HepG2 (cell line): ENCODE data around the gene TDG. TPM values are rescaled to one million over a fixed set of nuclear protein-coding genes. Genes with fewer than 3 reads are reported as not detected.

ENCODE experiments used
- ATF5 ChIP-seq: sonication (generic); formaldehyde crosslinking; IDR thresholded peaks from 2 replicates; pipeline ENCODE4 v1.4.0; 2020; ENCODE audit warnings: mild to moderate bottlenecking, low read depth, missing genetic modification reagents
- ATM ChIP-seq: fragments of 450-650 bp; IDR thresholded peaks from 2 replicates; pipeline ENCODE4 v1.7.1; 2017; ENCODE audit warnings: mild to moderate bottlenecking, borderline replicate concordance
- CBFB ChIP-seq: sonication (generic); formaldehyde crosslinking; IDR thresholded peaks from 2 replicates; pipeline ENCODE4 v1.4.0; 2020; ENCODE audit warnings: missing genetic modification reagents
- DDIT3 ChIP-seq: sonication (generic); formaldehyde crosslinking; IDR thresholded peaks from 2 replicates; pipeline ENCODE4 v1.4.0; 2020; ENCODE audit warnings: mild to moderate bottlenecking, missing genetic modification reagents
- DMTF1 ChIP-seq: sonication (generic); formaldehyde crosslinking; IDR thresholded peaks from 2 replicates; pipeline ENCODE4 v1.4.0; 2020; ENCODE audit warnings: mild to moderate bottlenecking, missing genetic modification reagents
- HHEX ChIP-seq: IDR thresholded peaks from 2 replicates; pipeline ENCODE4 v1.6.1; 2016; ENCODE audit warnings: control low read depth
- KDM5A ChIP-seq: fragments of 200-600 bp; sonication (generic); IDR thresholded peaks from 2 replicates; pipeline ENCODE4 v1.7.0; 2018; ENCODE audit warnings: antibody characterized with exemption, mild to moderate bottlenecking, low read length, borderline replicate concordance
- MLLT10 ChIP-seq: sonication (generic); formaldehyde crosslinking; IDR thresholded peaks from 2 replicates; pipeline ENCODE4 v1.4.0; 2020; ENCODE audit warnings: missing genetic modification reagents
- NONO ChIP-seq, 2 experiments: fragments of 450-650 bp in 1 of 2; sonication (generic) in 1 of 2; formaldehyde crosslinking in 1 of 2; IDR thresholded peaks in 1 of 2; conservative IDR thresholded peaks in 1 of 2; 2 replicates each; pipeline versions ENCODE4 v1.6.1 to v1.8.0; 2017 to 2022; ENCODE audit warnings: mild to moderate bottlenecking in 1 of 2, missing genetic modification reagents in 1 of 2, moderate library complexity in 1 of 2
- PAF1 ChIP-seq: IDR thresholded peaks from 2 replicates; pipeline ENCODE4 v1.6.1; 2016; ENCODE audit warnings: missing genetic modification reagents, missing compliant biosample characterization
- RFXAP ChIP-seq: sonication (generic); formaldehyde crosslinking; IDR thresholded peaks from 2 replicates; pipeline ENCODE4 v1.4.0; 2020; ENCODE audit warnings: missing genetic modification reagents, borderline replicate concordance
- TIGD3 ChIP-seq: sonication (generic); formaldehyde crosslinking; IDR thresholded peaks from 2 replicates; pipeline ENCODE4 v1.5.1; 2020; ENCODE audit warnings: mild to moderate bottlenecking, missing genetic modification reagents, borderline replicate concordance
- ZBTB25 ChIP-seq: IDR thresholded peaks from 2 replicates; pipeline ENCODE4 v1.6.1; 2018; ENCODE audit warnings: missing genetic modification reagents
- ZC3H13 ChIP-seq: sonication (generic); formaldehyde crosslinking; IDR thresholded peaks from 2 replicates; pipeline ENCODE4 v1.8.1; 2023; ENCODE audit warnings: mild to moderate bottlenecking, missing genetic modification reagents, moderate library complexity
- ZIK1 ChIP-seq: sonication (generic); formaldehyde crosslinking; IDR thresholded peaks from 2 replicates; pipeline ENCODE4 v1.5.0; 2020; ENCODE audit warnings: mild to moderate bottlenecking, low read depth, missing genetic modification reagents, borderline replicate concordance
- ZNF136 ChIP-seq: sonication (generic); formaldehyde crosslinking; IDR thresholded peaks from 2 replicates; pipeline ENCODE4 v1.8.1; 2022; ENCODE audit warnings: low read depth, mild to moderate bottlenecking, moderate library complexity, missing genetic modification reagents
- ZNF224 ChIP-seq: sonication (generic); formaldehyde crosslinking; IDR thresholded peaks from 2 replicates; pipeline ENCODE4 v1.5.0; 2020; ENCODE audit warnings: mild to moderate bottlenecking, missing genetic modification reagents
- ZNF335 ChIP-seq: sonication (generic); formaldehyde crosslinking; IDR thresholded peaks from 2 replicates; pipeline ENCODE4 v1.4.0; 2020; ENCODE audit warnings: missing genetic modification reagents
- ZNF33B ChIP-seq: sonication (generic); formaldehyde crosslinking; IDR thresholded peaks from 2 replicates; pipeline ENCODE4 v1.5.1; 2020; ENCODE audit warnings: mild to moderate bottlenecking, missing genetic modification reagents
- ZNF574 ChIP-seq: sonication (generic); formaldehyde crosslinking; IDR thresholded peaks from 2 replicates; pipeline ENCODE4 v1.4.0; 2020; ENCODE audit warnings: missing genetic modification reagents
- ZNF678 ChIP-seq: sonication (generic); formaldehyde crosslinking; IDR thresholded peaks from 2 replicates; pipeline ENCODE4 v1.4.0; 2020; ENCODE audit warnings: mild to moderate bottlenecking, missing genetic modification reagents
- polyA plus RNA-seq, 8 experiments: library from polyadenylated mRNA; depleted of rRNA in 3 of 8; stranded (reverse) in 7 of 8; unstranded in 1 of 8; fragments of >200 nt; fragmentation: Illumina TruSeq in 4 of 8; extraction: Trizol in 4 of 8; gene quantifications; 2 replicates each; pipeline versions ENCODE4 v1.2.1 to v1.2.3, GENCODE V29; 2011 to 2016; ENCODE audit warnings: low read depth in 4 of 8, missing spikeins in 1 of 8, mixed read lengths in 1 of 8; ENCODE audit not compliant: insufficient read depth in 1 of 8
- total RNA-seq, 5 experiments: library from RNA; depleted of rRNA; stranded (reverse); fragments of >200 nt; fragmentation: Illumina TruSeq; extraction: Trizol; gene quantifications; 2 replicates each; pipeline ENCODE4 v1.2.3, GENCODE V29; 2016; ENCODE audit warnings: low read depth in 1 of 5

TDG gene
- total and polyA plus RNA-seq, 2 of the 13 experiments (the other 11 are each of a cell fraction or from before 2014, with no cell fraction given) = 14.2 to 19.5 TPM

GRCh38 chr12:103929046-103929783 is 36.5 kb upstream of the TDG start (continued):
- TF ChIP-seq DMTF1 (CRISPR knock-in tag) (no peak), DDIT3 (CRISPR knock-in tag) (no peak), PAF1 (no peak), NONO (IDR thresholded peaks at IDR 0.05) (no peak), NONO (CRISPR knock-in tag; conservative IDR thresholded peaks at IDR 0.05) (peak; percentile 29; the same call in 1 of the 2 replicates), CBFB (CRISPR knock-in tag) (no peak), ZNF335 (no peak), ZNF136 (CRISPR knock-in tag) (no peak), KDM5A (peak; percentile 56; the same call in 1 of the 2 replicates), ZNF574 (CRISPR knock-in tag) (peak; percentile 82), ATM (no peak), ZC3H13 (CRISPR knock-in tag) (no peak), ZIK1 (CRISPR knock-in tag) (no peak), MLLT10 (CRISPR knock-in tag) (no peak), ZNF678 (CRISPR knock-in tag) (no peak), ZNF224 (CRISPR knock-in tag) (no peak), RFXAP (CRISPR knock-in tag) (peak; percentile 13; the same call in 1 of the 2 replicates), ZBTB25 (CRISPR knock-in tag) (no peak), ATF5 (CRISPR knock-in tag) (no peak), HHEX (CRISPR knock-in tag) (no peak), TIGD3 (CRISPR knock-in tag) (no peak), ZNF33B (no peak)
